Measurements from ENCODE around the gene TDRD12. TPM values are rescaled to one million over a fixed set of nuclear protein-coding genes. Genes with fewer than 3 reads are reported as not detected.

Gene TDRD12
- total RNA-seq, 1 experiment from 2014 or later = 1.3 TPM

DNA sequence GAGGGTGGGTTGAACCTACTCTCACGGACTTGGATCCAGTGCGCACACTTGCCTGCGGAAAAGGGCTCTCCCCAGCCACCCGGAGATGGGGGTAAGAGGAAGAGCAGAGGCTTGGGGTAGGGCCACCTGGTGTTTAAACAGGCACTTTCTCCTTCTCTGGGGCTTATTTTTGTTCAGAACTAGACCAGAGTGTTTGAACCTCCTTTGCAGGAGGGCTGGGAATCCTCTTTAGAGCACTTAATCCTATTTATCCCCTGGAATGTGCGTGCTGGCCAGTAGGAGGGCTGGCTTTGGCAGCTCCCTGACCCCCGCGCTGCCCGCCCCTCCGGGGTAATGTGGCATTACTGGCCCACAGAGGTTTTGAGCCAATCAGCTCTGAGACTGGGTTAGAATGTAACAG lies 41.9 kb upstream of the TDRD12 start:
- CTCF ChIA-PET = interaction anchor here (0.5 to 3.9 kb wide), 6 partner anchors 13 to 141 kb away, joined by 3 to 15 read pairs (median 4); partner anchors contain the start of gene NUDT19
- Mint-ChIP-seq H3K4me3 (peak overlapping the region; percentile 52), H3K4me1 (peaks cover 23% of the 10 kb centered on the region), H3K27me3 (ENCODE audit: low read depth) (peaks cover 41% of the 10 kb centered on the region), H3K27ac (no peak overlapping the region), H3K9me3 (no peaks in the 10 kb centered on the region), H3K36me3 (no peaks in the 10 kb centered on the region; the same call in 1 of the 2 replicates)
- DNase-seq (ENCODE audit: low spot score) (peak; percentile 30), ATAC-seq (no peak)
- no peak for TF ChIP-seq ELF4 (CRISPR knock-in tag; IDR thresholded peaks at IDR 0.05; ENCODE audit: low read depth)
- no peak for TF ChIP-seq ZNF138 (CRISPR knock-in tag; conservative IDR thresholded peaks at IDR 0.05)
- TF ChIP-seq ZNF219 (CRISPR knock-in tag; IDR thresholded peaks at IDR 0.05; ENCODE audit: borderline replicate concordance) = no peak
- TF ChIP-seq ZNF263 (CRISPR knock-in tag; IDR thresholded peaks at IDR 0.05; ENCODE audit: low read depth) = no peak
- TF ChIP-seq, protein P1, sequence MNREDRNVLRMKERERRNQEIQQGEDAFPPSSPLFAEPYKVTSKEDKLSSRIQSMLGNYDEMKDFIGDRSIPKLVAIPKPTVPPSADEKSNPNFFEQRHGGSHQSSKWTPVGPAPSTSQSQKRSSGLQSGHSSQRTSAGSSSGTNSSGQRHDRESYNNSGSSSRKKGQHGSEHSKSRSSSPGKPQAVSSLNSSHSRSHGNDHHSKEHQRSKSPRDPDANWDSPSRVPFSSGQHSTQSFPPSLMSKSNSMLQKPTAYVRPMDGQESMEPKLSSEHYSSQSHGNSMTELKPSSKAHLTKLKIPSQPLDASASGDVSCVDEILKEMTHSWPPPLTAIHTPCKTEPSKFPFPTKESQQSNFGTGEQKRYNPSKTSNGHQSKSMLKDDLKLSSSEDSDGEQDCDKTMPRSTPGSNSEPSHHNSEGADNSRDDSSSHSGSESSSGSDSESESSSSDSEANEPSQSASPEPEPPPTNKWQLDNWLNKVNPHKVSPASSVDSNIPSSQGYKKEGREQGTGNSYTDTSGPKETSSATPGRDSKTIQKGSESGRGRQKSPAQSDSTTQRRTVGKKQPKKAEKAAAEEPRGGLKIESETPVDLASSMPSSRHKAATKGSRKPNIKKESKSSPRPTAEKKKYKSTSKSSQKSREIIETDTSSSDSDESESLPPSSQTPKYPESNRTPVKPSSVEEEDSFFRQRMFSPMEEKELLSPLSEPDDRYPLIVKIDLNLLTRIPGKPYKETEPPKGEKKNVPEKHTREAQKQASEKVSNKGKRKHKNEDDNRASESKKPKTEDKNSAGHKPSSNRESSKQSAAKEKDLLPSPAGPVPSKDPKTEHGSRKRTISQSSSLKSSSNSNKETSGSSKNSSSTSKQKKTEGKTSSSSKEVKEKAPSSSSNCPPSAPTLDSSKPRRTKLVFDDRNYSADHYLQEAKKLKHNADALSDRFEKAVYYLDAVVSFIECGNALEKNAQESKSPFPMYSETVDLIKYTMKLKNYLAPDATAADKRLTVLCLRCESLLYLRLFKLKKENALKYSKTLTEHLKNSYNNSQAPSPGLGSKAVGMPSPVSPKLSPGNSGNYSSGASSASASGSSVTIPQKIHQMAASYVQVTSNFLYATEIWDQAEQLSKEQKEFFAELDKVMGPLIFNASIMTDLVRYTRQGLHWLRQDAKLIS (CRISPR knock-in tag; IDR thresholded peaks at IDR 0.05; ENCODE audit: borderline replicate concordance) = no peak
- TF ChIP-seq, protein P2, sequence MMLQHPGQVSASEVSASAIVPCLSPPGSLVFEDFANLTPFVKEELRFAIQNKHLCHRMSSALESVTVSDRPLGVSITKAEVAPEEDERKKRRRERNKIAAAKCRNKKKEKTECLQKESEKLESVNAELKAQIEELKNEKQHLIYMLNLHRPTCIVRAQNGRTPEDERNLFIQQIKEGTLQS (CRISPR knock-in tag; conservative IDR thresholded peaks at IDR 0.05) = no peak
- POLR2A ChIA-PET = interaction anchor here (0.7 kb wide), 1 partner anchor 8 kb away, joined by 3 read pairs; no protein-coding TSS in a partner anchor

DNA sequence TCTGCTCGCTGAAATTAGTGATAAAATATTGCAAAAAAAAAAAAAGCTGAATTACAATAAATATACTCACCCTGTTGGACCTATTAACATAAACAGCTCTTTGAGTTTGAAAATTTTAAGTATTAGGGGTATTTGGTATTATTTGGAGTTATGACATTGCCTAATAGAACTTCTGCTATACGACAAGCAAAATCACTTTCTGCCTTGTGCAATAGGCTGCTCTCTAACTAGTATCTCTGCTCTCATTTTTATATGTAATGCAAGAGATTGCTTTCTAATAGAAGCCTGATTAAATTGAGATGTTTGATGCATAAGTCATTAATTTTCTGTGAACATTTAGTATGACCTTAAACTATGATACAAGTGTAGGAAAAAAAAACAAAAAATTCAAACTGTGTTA lies 38.6 kb upstream of the TDRD12 start:
- ChIA-PET POLR2A (no interaction called here), CTCF (interaction anchor here (0.6 to 1.1 kb wide), 3 partner anchors 9 to 457 kb away, joined by 3 to 4 read pairs (median 3); no protein-coding TSS in a partner anchor)
- Mint-ChIP-seq H3K4me3 (no peak overlapping the region), H3K27me3 (ENCODE audit: low read depth) (peaks cover 32% of the 10 kb centered on the region), H3K4me1 (peaks cover 10% of the 10 kb centered on the region), H3K9me3 (no peaks in the 10 kb centered on the region), H3K27ac (no peak overlapping the region), H3K36me3 (no peaks in the 10 kb centered on the region)
- DNase-seq (ENCODE audit: low spot score) (no peak), ATAC-seq (no peak)
- TF ChIP-seq GTF2I (CRISPR knock-in tag; conservative IDR thresholded peaks at IDR 0.05) (no peak), ZNF138 (CRISPR knock-in tag; conservative IDR thresholded peaks at IDR 0.05) (no peak), CREM (CRISPR knock-in tag; IDR thresholded peaks at IDR 0.05) (no peak), ZNF263 (CRISPR knock-in tag; IDR thresholded peaks at IDR 0.05; ENCODE audit: low read depth) (no peak), ATF1 (CRISPR knock-in tag; IDR thresholded peaks at IDR 0.05) (no peak)
- TF ChIP-seq, protein P3, sequence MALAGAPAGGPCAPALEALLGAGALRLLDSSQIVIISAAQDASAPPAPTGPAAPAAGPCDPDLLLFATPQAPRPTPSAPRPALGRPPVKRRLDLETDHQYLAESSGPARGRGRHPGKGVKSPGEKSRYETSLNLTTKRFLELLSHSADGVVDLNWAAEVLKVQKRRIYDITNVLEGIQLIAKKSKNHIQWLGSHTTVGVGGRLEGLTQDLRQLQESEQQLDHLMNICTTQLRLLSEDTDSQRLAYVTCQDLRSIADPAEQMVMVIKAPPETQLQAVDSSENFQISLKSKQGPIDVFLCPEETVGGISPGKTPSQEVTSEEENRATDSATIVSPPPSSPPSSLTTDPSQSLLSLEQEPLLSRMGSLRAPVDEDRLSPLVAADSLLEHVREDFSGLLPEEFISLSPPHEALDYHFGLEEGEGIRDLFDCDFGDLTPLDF (CRISPR knock-in tag; IDR thresholded peaks at IDR 0.05) = no peak
- TF ChIP-seq, protein P1 (CRISPR knock-in tag; IDR thresholded peaks at IDR 0.05; ENCODE audit: borderline replicate concordance) = no peak
- TF ChIP-seq, protein P4, sequence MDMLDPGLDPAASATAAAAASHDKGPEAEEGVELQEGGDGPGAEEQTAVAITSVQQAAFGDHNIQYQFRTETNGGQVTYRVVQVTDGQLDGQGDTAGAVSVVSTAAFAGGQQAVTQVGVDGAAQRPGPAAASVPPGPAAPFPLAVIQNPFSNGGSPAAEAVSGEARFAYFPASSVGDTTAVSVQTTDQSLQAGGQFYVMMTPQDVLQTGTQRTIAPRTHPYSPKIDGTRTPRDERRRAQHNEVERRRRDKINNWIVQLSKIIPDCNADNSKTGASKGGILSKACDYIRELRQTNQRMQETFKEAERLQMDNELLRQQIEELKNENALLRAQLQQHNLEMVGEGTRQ (CRISPR knock-in tag; IDR thresholded peaks at IDR 0.05) = no peak
- TF ChIP-seq, protein P5, sequence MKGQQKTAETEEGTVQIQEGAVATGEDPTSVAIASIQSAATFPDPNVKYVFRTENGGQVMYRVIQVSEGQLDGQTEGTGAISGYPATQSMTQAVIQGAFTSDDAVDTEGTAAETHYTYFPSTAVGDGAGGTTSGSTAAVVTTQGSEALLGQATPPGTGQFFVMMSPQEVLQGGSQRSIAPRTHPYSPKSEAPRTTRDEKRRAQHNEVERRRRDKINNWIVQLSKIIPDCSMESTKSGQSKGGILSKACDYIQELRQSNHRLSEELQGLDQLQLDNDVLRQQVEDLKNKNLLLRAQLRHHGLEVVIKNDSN (CRISPR knock-in tag; IDR thresholded peaks at IDR 0.05) = no peak
